T-cell (primary cell): ENCODE data around the gene ERP27. TPM values are rescaled to one million over a fixed set of nuclear protein-coding genes. Genes with fewer than 3 reads are reported as not detected.
A peak's percentile ranks its signal among the peaks of the same experiment; 100 is the strongest.

Experiments used
- ATAC-seq, 4 experiments: fragments of 200-7000 bp in 3 of 4; fragments of 150-1000 bp in 1 of 4; cut with Tn5 transposase; replicated peaks in 1 of 4; 1 replicate in 3 of 4; 2 replicates in 1 of 4; pipeline ENCODE4 v1.10.0; 2021; ENCODE audit warnings: moderate library complexity in 3 of 4, mild to moderate bottlenecking in 2 of 4, moderate number of reproducible peaks in 1 of 4
- CTCF ChIA-PET, 2 donors: fragments of 300-600 bp; sonication (Branson Sonifier 250); formaldehyde crosslinking; loops; one replicate each; lab custom pipeline; 2022; ENCODE audit warnings: antibody characterized with exemption in 2 of 2; lab: Charles Lee
- POLR2A ChIA-PET, 2 donors: fragments of 300-600 bp; sonication (Branson Sonifier 250); formaldehyde crosslinking; loops; one replicate each; lab custom pipeline; 2022; ENCODE audit warnings: antibody characterized with exemption in 2 of 2; lab: Charles Lee
- DNase-seq, 35 experiments: peaks; one replicate each; pipeline versions ENCODE4 v3.0.0 to v3.0.0-alpha.2; 2013 to 2023
- H3K27ac ChIP-seq: one replicate; pipeline ENCODE4 v1.5.1; 2013; ENCODE audit warnings: low read length
- H3K27me3 ChIP-seq, 2 experiments: replicated peaks in 1 of 2; 1 replicate in 1 of 2; 2 replicates in 1 of 2; pipeline versions ENCODE4 v1.6.1 to v1.7.0; 2013; ENCODE audit warnings: low read length in 1 of 2, mixed read lengths in 1 of 2; ENCODE audit not compliant: control insufficient read depth in 2 of 2, insufficient read depth in 2 of 2; ENCODE audit errors: extremely low read depth in 1 of 2
- H3K36me3 ChIP-seq, 2 donors: 1 replicate in 1 of 2; 2 replicates in 1 of 2; pipeline versions ENCODE4 v1.6.1 to v1.7.0; 2013; ENCODE audit warnings: low read length in 1 of 2; ENCODE audit not compliant: control insufficient read depth in 2 of 2, insufficient read depth in 1 of 2; ENCODE audit errors: extremely low read depth in 1 of 2
- H3K4me1 ChIP-seq, 2 experiments: 1 replicate in 1 of 2; 2 replicates in 1 of 2; pipeline versions ENCODE4 v1.6.1 to v1.7.0; 2013; ENCODE audit warnings: low read length in 2 of 2, mixed read lengths in 1 of 2; ENCODE audit not compliant: insufficient read depth in 2 of 2, control insufficient read depth in 1 of 2; ENCODE audit errors: extremely low read depth in 1 of 2
- H3K4me3 ChIP-seq, 2 donors: 1 replicate in 1 of 2; 2 replicates in 1 of 2; pipeline versions ENCODE4 v1.5.1 to v1.7.0; 2013; ENCODE audit warnings: mild to moderate bottlenecking in 2 of 2, low read length in 1 of 2, moderate library complexity in 1 of 2; ENCODE audit not compliant: control insufficient read depth in 1 of 2; ENCODE audit errors: extremely low read depth in 1 of 2
- H3K9me3 ChIP-seq: 2 replicates; pipeline ENCODE4 v1.7.0; 2013
- H3K27ac Mint-ChIP-seq, 2 donors: one replicate each; pipeline ENCODE4 v1.8.0; 2020 to 2021; ENCODE audit warnings: mild to moderate bottlenecking in 2 of 2, mixed read lengths in 2 of 2
- H3K27me3 Mint-ChIP-seq, 2 donors: one replicate each; pipeline ENCODE4 v1.8.0; 2021 to 2022; ENCODE audit warnings: mixed read lengths in 2 of 2
- H3K36me3 Mint-ChIP-seq: one replicate; pipeline ENCODE4 v1.8.0; 2021; ENCODE audit warnings: mixed read lengths
- H3K4me1 Mint-ChIP-seq, 3 donors: one replicate each; pipeline ENCODE4 v1.8.0; 2020 to 2022; ENCODE audit warnings: mixed read lengths in 3 of 3, mild to moderate bottlenecking in 1 of 3
- H3K4me3 Mint-ChIP-seq, 3 donors: one replicate each; pipeline ENCODE4 v1.8.0; 2020 to 2022; ENCODE audit warnings: mild to moderate bottlenecking in 3 of 3, mixed read lengths in 3 of 3, moderate library complexity in 3 of 3
- H3K9me3 Mint-ChIP-seq, 3 donors: one replicate each; pipeline ENCODE4 v1.8.0; 2020 to 2022; ENCODE audit warnings: mixed read lengths in 3 of 3
- WGBS: methylation state at CpG from one replicate; pipeline ENCODE4 v1.1.5; 2013; ENCODE audit warnings: missing lambda C conversion rate; ENCODE audit not compliant: insufficient coverage; 5-methylcytosine and 5-hydroxymethylcytosine counted together
- total RNA-seq, 35 experiments: library from RNA in 6 of 35; stranded (reverse) in 6 of 35; fragments of 120-200 nt in 1 of 35; gene quantifications; one replicate each; pipeline versions ENCODE4 v1.2.1 to v1.2.4 and lab custom pipeline; 2013 to 2026

Gene ERP27
- total RNA-seq, 5 donors from 2014 or later (not counting 1 experiment from before 2014, with no cell fraction given), result 11.1 to 21.8 (median 14.7) TPM

DNA sequence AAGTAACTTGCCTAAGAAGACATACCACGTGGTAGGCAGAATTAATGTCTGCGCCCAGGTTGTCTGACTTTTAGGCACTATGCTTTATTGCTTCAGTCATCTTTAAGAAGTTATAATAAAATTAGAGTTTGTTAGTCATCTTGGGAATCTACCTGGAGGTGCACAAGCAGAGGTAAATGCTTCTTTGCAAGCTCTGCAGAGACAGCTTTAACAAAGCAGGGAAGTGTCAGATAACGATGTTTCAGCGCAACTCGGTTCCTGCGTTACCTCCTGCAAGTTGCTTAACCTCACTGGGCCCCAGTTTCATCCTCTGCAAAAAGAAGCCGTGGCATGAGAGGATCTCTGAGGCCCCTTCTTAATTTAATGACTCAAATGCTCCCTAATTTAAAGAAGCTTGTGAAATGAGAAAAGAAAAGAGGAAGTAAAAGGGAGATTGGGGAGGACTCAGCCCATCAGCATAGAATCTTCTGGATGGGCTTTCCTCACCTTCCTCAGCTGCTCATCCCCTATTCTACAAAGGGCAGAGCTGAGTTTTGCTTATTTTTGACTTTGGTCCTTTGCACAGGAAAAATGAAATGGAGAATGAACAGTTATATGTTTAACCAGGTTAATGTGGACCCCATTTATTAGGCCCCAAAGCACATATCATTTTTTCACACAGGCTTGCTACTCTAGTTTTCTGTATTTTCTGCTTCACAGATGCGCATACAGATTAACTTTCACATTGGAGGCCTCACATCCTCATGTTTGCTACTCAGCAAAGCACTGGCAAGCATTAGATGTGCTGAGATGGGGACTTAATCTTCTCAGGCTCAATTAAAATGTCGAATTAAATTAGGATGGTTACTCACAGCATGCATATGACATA, 17.9 kb upstream of the ERP27 start:
- WGBS, result 0% methylated on average over 2 of the region's 9 CpGs
- peaks cover 66 to 80% (median 73%) of the 10 kb centered on the region in 3 donors for H3K4me1 Mint-ChIP-seq
- DNase-seq (peak in 4 of 35 experiments; percentile 28 to 45 (median 35)), ATAC-seq (no peak)
- Histone ChIP-seq H3K36me3 (peaks cover 0 to 31% of the 10 kb centered on the region in 2 donors), H3K4me3 (peak overlapping the region; percentile 56 to 88), H3K27ac (peak overlapping the region; percentile 97), H3K4me1 (peaks cover 50 to 61% of the 10 kb centered on the region in 2 experiments), H3K9me3 (no peaks in the 10 kb centered on the region), H3K27me3 (no peaks in the 10 kb centered on the region)
- H3K27ac Mint-ChIP-seq, result peak overlapping the region; percentile 95 to 98
- no peaks in the 10 kb centered on the region for H3K27me3 Mint-ChIP-seq
- ChIA-PET POLR2A (interaction anchor here (0.8 to 1.8 kb wide), 2 partner anchors 8 to 185 kb away, joined by 3 to 6 read pairs; a partner anchor contains a TSS), CTCF (interaction anchor here (0.6 to 1.0 kb wide), 4 partner anchors 8 to 572 kb away, joined by 3 read pairs; no protein-coding TSS in a partner anchor)
- H3K9me3 Mint-ChIP-seq, result no peaks in the 10 kb centered on the region
- peak overlapping the region; percentile 97 to 98 (median 98) for H3K4me3 Mint-ChIP-seq
- peaks cover 63% of the 10 kb centered on the region for H3K36me3 Mint-ChIP-seq

DNA sequence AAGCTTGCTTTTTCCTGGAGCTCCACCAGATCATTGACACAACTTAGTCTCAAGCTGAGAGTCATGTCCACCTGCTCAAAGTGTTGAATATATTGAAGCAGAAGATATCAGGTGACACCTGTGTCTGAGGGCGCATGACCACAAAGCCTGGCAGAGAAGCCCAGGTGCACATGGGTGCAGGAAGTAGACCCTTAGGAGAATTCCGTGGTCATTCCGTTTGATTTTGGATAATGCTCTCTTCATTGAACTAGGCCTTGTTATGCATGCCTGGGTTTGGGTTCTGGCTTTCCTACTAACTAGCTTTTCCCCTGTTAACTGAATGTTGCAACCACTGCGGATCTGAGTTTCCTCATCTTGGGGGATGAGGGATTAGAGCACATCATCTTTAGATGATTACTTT, 15.9 kb upstream of the ERP27 start:
- Histone ChIP-seq H3K27ac (peak overlapping the region; percentile 97), H3K36me3 (peaks cover 0 to 50% of the 10 kb centered on the region in 2 donors), H3K4me3 (peak overlapping the region; percentile 13 to 40), H3K9me3 (no peaks in the 10 kb centered on the region), H3K4me1 (peaks cover 68 to 78% of the 10 kb centered on the region in 2 experiments), H3K27me3 (no peaks in the 10 kb centered on the region)
- ATAC-seq (no peak), DNase-seq (peak in 3 of 35 experiments; percentile 21 to 53 (median 26))
- Mint-ChIP-seq H3K27me3 (no peaks in the 10 kb centered on the region), H3K9me3 (no peaks in the 10 kb centered on the region), H3K36me3 (peaks cover 70% of the 10 kb centered on the region), H3K4me3 (peak overlapping the region; percentile 82 to 97 (median 86)), H3K4me1 (peaks cover 84 to 95% (median 91%) of the 10 kb centered on the region in 3 donors), H3K27ac (peak overlapping the region; percentile 96 to 99)
- CTCF ChIA-PET, result interaction anchor here in 1 of 2 donors (0.8 kb wide), 1 partner anchor 23 kb away, joined by 3 read pairs; no protein-coding TSS in a partner anchor
- 13% methylated on average over 1 of the region's 4 CpGs for WGBS
- POLR2A ChIA-PET, result interaction anchor here in 1 of 2 donors (0.7 to 0.8 kb wide), 2 partner anchors 15 to 42 kb away, joined by 3 read pairs; no protein-coding TSS in a partner anchor

DNA sequence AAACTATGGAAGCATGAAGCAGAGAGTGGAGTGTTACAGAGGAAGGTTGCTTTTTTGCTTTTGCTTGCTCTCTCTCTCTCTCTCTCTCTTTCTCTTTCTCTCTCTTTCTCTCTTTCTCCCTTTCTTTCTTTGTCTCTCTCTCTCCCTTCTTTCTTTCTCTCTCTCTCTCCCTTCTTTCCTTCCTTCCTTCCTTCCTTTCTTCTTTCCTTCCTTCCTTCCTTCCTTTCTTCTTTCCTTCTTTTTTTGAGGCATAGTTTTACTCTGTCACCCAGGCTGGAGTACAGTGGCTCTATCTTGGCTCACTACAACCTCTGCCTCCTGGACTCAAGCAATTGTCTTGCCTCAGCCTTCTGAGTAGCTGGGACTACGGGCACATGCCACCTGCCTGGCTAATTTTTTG, 15.4 kb upstream of the ERP27 start:
- DNase-seq (no peak), ATAC-seq (no peak)
- H3K36me3 ChIP-seq, result peaks cover 0 to 56% of the 10 kb centered on the region in 2 donors
- peaks cover 69 to 82% of the 10 kb centered on the region in 2 experiments for H3K4me1 ChIP-seq
- no peaks in the 10 kb centered on the region for H3K9me3 ChIP-seq
- peak overlapping the region; percentile 97 for H3K27ac ChIP-seq
- no CpG with 5 or more reads among the region's 1 CpG for WGBS
- ChIA-PET CTCF (interaction anchor here in 1 of 2 donors (0.8 to 2.5 kb wide), 2 partner anchors 8 to 22 kb away, joined by 3 to 8 read pairs; partner anchors contain the start of gene ARHGDIB), POLR2A (interaction anchor here in 1 of 2 donors (0.7 to 0.8 kb wide), 2 partner anchors 15 to 42 kb away, joined by 3 read pairs; no protein-coding TSS in a partner anchor)
- Mint-ChIP-seq H3K36me3 (peaks cover 71% of the 10 kb centered on the region), H3K9me3 (no peaks in the 10 kb centered on the region), H3K4me3 (peak overlapping the region; percentile 82 to 97 (median 86)), H3K4me1 (peaks cover 89 to 95% (median 94%) of the 10 kb centered on the region in 3 donors), H3K27me3 (no peaks in the 10 kb centered on the region), H3K27ac (peak overlapping the region; percentile 96 to 99)
- H3K4me3 ChIP-seq, result peak overlapping the region in 1 of 2 donors; percentile 13
- H3K27me3 ChIP-seq, result no peaks in the 10 kb centered on the region

DNA sequence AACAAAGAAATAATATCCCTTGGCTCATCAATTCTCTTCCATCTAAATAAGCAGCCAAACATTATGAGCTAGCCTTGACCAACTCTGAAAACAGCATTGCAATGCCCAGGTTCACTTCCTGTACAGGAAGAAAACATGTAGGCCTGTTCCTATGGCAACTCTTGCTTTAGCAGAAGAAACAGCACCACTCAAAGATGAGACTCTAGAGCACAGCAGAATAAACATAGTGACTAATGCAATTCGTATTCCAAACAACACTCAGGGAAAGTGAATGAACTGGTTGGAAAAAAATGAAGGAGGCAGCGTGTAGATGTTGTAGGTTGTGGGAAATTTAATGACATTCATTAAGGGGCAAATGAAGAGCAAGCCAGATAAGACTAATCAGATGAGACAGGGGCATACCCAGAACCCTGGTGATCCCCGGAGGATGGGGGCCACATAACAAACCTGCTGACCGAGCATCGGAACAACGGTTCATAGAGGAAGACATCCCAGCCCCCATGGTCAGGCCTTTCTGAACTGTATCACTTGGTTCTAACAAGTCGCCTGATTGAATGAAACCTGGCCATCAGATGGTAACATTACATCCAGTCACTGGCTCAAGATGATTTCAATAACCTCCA, 14.1 kb upstream of the ERP27 start:
- Histone ChIP-seq H3K4me3 (peak overlapping the region; percentile 46 to 65), H3K27ac (peak overlapping the region; percentile 97), H3K4me1 (peaks cover 71 to 89% of the 10 kb centered on the region in 2 experiments), H3K27me3 (no peaks in the 10 kb centered on the region), H3K9me3 (no peaks in the 10 kb centered on the region), H3K36me3 (peaks cover 0 to 63% of the 10 kb centered on the region in 2 donors)
- peak in 19 of 35 experiments; percentile 33 to 84 (median 45) for DNase-seq
- H3K27ac Mint-ChIP-seq, result peak overlapping the region; percentile 96 to 99
- ATAC-seq, result peak; percentile 66 to 73 (median 70)
- peaks cover 93 to 97% (median 95%) of the 10 kb centered on the region in 3 donors for H3K4me1 Mint-ChIP-seq
- no peaks in the 10 kb centered on the region for H3K27me3 Mint-ChIP-seq
- peaks cover 69% of the 10 kb centered on the region for H3K36me3 Mint-ChIP-seq
- H3K4me3 Mint-ChIP-seq, result peak overlapping the region; percentile 82 to 97 (median 86)
- POLR2A ChIA-PET, result interaction anchor here (0.5 to 2.0 kb wide), 13 partner anchors 8 to 182 kb away, joined by 3 to 12 read pairs (median 6); partner anchors contain the start of genes ARHGDIB (in 1 of the 2), C12orf60 (in 1 of the 2) and WBP11 (in 1 of the 2)
- CTCF ChIA-PET, result interaction anchor here (0.5 to 2.5 kb wide), 9 partner anchors 8 to 593 kb away, joined by 3 to 9 read pairs (median 6); partner anchors contain the start of gene ARHGDIB (in 1 of the 2)
- 0% methylated on average over 5 of the region's 7 CpGs for WGBS
- no peaks in the 10 kb centered on the region for H3K9me3 Mint-ChIP-seq

DNA sequence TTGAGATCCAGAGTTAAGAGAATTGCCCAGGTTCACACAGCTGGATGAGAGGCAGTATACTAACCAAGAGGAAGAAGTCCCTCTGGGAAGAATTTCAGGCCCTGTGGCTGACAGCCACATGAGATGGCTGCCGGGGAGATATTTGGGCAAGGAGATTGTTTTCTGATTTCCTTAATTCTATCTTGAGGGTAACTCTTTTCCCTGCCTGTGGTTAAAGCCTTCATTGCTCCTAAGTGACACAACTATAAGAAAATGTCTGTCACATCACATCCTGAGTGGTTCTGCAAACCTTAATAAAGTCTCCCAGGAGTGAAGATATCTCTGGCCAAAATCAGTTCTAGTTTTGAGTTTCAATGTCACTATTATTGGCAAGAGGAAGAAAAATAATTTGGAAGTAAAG, 13.5 kb upstream of the ERP27 start:
- WGBS, result no CpG with 5 or more reads among the region's 1 CpG
- Histone ChIP-seq H3K4me3 (peak overlapping the region; percentile 46 to 65), H3K27me3 (no peaks in the 10 kb centered on the region), H3K9me3 (no peaks in the 10 kb centered on the region), H3K27ac (peak overlapping the region; percentile 97), H3K4me1 (peaks cover 71 to 90% of the 10 kb centered on the region in 2 experiments), H3K36me3 (peaks cover 0 to 64% of the 10 kb centered on the region in 2 donors)
- Mint-ChIP-seq H3K4me1 (peaks cover 93 to 97% (median 96%) of the 10 kb centered on the region in 3 donors), H3K9me3 (no peaks in the 10 kb centered on the region), H3K36me3 (peaks cover 72% of the 10 kb centered on the region), H3K4me3 (peak overlapping the region; percentile 82 to 97 (median 86)), H3K27me3 (no peaks in the 10 kb centered on the region), H3K27ac (peak overlapping the region; percentile 96 to 99)
- ChIA-PET CTCF (interaction anchor here (0.5 to 2.5 kb wide), 9 partner anchors 9 to 593 kb away, joined by 3 to 9 read pairs (median 6); partner anchors contain the start of gene ARHGDIB (in 1 of the 2)), POLR2A (interaction anchor here in 1 of 2 donors (0.6 to 2.0 kb wide), 9 partner anchors 10 to 181 kb away, joined by 4 to 12 read pairs (median 8); partner anchors contain the start of genes ARHGDIB, C12orf60 and WBP11)
- ATAC-seq (no peak), DNase-seq (peak in 1 of 35 experiments; percentile 27)
